HG02571 (cell line): ENCODE measurements around the gene TRPV5.

Experiments used
- ATAC-seq: cut with Tn5 transposase; IDR thresholded peaks from one replicate; pipeline ENCODE4 v1.9.1; 2021; ENCODE audit warnings: mild to moderate bottlenecking, moderate library complexity; ENCODE audit not compliant: unreplicated experiment

The TRPV5 gene

DNA sequence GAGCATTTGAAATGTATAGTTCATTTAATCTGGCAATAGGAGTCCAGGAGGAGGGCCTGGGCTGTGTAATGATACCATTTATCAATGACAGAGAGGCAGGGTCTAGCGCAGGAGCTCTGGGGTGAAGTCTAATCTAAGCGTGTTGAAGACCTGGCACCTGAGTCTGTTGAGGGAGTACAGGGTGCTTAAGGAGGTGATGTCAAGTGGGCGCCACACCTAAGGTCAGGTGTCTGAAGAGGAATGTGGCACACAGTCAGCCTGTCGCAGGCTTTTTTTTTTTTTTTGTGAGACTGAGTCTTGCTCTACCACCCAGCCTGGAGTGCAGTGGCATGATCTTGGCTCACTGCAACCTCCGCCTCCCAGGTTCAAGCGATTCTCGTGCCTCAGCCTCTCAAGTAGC lies 8.0 kb upstream of the TRPV5 start:
- ATAC-seq: no peak

DNA sequence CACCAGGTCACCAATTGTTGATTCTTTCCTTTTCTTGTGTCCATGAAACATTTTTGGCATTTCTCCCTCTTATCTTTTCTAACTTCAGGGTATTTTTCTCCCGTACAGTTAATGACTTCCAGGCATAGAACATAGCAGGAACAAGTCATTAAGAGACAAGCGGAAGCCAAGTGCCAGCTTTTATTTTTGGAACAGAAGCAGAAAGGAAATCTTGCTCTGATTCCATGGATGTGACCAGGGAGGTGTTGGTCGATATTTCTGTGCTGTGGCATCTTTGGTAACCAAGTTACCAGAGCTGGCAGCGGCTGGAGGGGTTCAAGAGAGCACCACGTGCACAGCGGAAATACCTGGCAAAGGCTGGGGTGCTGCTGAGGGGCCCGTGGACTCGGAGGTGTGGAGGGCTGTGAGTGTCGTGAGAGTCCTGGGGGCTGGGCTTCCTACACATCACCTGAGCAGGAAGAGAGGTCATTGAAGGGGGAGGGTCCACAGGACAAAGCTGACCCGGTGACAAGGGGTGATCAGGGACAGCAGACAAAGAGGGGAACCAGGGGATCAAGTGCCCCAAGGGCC lies 7.5 kb upstream of the TRPV5 start:
- no peak for ATAC-seq

DNA sequence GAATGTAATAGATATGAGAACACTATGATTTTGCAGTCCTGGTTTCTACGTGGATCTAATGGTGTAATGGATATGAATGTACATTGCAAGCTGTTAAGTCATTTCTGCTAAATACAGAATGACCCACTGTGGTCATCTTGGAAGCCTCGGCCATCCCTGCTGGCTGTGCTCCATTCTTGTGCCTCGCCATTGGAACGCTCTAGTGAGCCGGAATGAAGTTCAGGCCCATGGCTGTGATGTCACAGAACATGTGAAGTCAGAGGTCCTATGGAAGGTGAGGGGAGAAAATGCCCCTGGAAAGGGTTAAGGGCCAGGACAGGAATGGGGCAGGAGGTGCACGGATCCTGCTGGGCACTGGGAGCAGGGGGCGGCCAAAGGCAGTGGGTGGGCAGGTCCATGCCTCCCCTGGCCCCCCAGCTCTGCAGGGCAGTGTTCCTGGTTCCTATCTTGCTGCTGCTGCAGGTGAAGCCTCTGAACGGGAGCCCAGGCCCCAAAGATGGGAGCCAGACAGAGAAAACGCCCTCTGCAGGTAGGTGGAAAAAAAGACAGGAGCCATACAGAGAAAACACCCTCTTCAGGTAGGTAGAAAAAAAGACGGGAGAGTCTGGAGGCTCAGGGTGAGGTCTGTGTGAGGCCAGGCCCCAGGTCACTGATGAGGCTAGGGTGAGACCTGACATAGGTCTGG lies 5.8 kb upstream of the TRPV5 start, which contains the start of gene LLCFC1:
LLCFC1 (plus strand) TSS at position 259 of the 685 bp plus-strand sequence; CDS start at position 397, 138 bp downstream.
- no peak for ATAC-seq

DNA sequence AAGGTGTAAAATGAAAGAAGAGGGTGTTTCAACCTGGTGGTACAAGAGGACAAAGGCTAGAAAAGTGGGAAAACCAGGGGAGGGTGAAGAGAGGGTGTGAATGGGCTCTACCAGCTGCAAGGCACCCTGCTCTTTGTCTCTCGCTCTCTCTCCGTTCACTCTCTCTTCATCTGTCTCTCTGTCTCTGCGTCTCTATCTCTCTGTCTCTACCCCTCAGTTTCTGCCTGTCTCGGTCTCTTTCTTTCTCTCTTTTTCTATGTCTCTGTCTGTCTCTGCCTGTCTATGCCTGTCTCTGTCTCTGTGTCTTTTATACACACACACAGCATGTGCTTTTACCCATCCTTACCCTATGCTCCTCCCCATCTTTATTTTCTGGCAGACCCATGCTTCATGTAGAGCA lies 5.1 kb upstream of the TRPV5 start:
- ATAC-seq: no peak

DNA sequence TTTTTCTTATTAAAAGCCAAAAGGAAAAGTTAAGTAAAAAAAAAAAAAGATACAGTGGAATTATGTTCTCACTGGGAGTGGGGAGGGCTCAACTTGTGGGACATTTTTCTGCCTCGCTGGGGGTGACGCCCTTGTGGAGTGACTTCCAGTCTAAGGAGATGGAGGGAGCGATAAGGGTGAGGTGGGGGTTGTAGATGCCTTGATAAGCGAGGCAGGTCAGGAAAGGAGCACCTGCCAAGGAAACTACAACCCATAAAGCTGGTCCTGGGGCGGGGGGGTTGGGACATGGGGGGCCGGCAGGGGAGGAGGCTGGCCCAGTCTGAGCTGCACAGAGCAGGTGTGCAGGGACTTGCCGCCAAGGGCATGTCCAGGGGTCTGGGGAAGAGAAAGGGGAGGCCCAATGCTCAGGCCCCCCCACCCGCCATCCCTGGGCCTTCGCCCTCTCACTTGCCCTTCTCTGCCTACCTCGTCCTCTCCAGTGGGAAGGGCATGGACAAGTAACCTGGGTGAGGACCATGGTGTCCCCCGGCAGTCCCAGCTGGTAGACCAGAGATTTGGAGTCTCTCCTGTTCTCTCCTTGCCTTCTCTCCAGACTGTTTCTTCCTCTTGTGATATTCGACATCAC lies 2.5 kb upstream of the TRPV5 start:
- ATAC-seq: no peak

DNA sequence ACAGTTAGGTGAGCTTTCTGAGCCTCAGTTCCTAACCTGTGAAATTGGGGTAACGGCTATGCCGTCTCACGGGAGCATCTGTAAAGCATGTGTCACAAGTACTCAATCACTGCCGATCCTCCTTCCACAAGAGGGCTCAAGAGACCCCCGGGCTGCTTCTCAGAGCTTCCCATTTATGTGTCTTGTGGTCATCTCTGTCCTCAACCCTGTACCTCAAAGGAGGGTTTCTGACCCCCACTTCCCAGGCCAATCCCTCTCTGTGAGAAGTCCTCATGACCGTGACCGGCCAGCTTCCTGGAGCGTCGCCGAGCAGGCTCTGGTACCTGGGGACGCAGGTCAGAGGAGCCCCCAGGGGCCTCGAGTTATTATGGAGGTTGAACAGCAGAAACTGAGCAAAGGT lies 510 bp upstream of the TRPV5 start:
- no peak for ATAC-seq

DNA sequence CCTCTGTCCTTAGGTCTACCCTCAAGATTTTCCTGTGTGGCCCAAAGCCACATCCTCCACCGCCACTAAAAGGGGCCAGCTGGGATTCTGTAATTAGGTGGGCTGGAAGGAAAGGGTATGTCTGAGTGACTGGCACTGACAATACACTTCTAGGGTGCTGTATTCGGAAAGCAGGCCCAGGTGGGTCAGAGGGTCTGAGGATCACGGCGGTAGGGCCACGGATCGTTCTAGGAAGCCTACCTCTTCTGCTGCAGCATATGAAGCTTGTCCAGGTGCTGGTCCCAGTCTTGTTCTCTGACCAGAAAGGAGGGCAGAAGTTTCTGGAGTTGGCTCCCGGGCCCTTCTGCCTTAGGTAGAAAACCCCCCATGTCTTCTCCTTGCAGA lies 462 bp downstream of the TRPV5 start:
- ATAC-seq: no peak

DNA sequence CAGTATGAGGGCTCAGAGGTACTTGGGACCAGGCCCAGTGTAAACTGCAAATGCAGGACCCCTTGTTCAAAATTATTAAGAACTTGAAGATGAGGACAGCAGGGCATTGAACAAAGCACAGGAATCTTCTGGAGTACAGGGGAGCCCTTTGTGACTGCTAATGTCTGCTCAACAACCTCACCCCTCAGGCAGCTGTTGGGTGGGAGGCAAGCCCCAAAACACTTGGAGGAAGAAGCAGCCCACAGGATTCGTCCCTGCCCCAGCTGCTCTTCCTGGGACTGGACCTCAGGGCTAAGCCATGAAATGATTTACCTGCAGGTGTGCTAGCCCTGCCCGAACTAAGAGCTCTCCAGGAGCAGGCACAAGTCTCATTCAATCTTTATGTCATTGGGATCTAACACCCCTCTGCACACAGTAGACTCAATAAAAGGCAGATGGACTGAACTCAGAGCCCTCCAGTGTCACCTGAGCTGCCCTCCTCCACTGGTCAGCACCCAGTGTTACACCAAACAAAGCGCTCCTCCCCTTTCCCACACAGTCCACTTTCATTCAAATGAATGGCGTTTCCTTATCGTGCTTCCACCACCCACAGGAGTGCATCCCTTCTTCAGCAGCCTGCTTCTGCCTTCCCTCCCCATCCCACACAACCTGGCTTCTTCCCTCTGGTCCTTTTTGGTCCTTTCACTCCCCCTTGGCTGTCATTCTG lies 1.0 kb downstream of the TRPV5 start:
- no peak for ATAC-seq

DNA sequence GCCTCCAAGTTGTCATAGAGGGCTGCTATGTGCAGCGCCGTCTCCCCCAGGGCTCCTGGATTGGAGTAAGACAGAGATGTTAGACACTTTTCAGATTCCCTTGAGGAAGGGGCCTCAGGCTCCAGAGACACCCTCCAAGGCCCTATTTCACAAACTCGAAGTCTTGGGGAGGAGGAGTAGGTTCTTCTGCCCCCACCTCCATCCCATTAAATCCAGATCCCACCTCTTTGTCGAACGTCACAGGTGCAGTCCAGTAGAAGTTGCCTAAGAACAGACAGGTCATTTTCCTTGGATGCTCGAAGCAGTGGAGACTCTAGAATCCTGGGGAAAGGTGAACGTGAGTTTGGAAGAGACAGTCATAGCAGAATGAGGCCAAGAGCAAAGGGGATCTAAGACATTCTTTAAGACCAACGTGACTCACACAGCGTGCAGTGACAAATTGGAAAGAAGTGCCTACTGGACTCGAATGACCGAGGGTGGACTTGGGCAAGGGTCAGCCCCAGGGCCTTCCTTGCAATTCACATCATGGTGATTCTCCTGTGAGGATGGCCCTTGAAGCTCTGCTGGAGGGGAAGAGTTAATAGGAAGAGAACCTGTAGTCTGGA lies 3.3 kb downstream of the TRPV5 start:
- no peak for ATAC-seq

DNA sequence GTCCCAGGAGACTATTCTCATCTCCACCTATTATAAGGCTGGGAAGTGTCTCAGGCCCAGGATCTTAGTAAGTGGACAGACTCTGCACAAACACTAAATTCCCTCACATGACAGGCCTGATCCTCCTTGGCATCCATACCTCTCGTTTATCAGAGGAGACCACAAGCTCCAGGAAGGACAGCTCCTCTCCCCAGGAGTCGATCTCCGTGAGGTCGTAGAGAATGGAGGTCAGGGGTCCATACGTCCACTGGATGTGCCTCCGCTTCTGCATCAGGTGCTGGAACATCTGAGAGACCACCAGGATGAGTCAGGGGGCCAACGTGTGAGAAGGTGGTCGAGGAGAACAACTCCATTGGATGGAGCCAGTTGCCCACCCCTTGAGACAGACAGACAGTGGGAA lies 5.6 kb downstream of the TRPV5 start:
- no peak for ATAC-seq

DNA sequence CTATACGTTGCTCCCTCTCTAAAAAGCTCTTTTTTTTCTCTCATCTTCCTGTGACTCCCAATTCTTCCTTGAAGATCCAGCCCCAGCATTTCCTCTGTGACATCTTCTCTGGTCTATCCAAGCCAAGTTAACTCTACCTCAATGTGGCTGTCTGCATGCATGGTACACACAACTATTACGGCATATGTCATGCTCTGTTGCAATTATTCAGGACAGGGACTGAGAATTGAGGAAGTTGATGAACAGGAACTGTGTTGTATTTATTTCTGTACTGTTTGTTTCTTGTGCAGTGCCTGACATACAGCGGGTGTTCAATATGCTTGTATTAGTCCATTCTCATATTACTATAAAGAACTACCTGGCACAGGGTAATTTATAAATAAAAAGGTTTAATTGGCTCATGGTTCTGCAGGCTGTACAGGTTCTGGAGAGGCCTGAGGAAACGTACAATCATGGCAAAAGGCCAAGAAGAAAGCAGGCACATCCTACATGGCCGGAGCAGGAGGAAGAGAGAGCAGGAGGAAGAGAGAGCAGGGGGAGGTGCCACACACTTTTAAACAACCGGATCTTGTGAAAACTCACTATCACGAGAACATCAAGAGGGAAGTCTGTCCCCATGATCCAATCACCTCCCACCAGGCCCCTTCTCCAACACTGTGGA lies 6.3 kb downstream of the TRPV5 start:
- ATAC-seq: no peak

DNA sequence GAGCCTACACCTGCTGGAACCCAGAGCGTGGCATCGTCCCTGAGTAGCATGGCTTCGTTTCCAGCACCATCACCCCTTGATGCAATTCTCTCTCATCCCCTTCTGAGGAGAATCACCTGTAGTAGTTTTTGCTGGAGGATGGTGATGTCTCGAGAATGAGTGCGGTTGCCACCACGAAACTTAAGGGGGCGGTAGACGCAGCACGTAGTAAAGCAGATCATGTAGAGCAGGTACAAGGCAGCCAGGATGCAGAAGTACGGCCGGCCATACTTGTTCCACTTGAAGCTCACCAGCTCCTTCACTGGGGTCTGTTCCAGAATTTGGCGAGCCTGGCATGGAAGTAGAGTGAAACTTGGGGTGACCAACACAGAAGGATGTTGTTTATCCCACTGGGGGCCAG lies 8.1 kb downstream of the TRPV5 start:
- no peak for ATAC-seq

DNA sequence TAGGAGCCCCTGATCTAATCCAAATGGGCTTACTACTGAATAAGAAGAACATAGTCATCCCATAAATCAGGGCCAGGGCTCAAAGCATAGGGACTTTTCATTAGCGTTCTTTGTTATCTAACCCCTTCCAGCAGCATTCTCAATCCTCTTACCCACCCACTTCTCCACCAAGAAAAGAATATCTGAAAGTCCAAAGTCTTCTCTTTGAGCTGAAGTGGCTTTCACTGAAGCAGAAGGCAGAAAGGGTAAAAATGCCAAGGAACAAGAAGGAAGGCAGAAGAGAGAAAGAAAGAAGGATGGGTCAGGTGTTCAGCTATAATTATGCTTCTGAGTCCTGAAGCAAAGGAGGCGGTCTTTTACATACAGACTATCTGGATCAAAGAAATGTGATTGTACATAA lies 10.2 kb downstream of the TRPV5 start:
- ATAC-seq: no peak

DNA sequence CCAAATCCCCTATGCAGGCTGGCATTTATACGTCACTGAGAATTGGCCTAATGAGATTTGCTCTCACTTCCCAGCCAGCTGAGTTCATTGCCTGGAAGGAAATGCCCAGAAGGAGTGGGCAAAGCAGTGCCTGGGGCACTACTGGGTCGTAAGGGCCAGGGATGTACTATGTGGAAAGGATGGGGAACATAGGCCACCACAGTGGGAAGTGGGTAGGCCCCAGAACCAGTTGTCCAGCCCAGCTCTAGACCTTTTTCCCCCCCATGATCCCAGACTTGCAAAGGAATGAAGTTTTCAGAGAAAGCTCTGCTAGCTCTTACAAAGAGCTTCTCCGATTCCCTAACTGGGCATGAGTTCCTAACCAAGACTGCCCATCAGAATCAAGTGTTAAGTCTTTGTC lies 13.9 kb downstream of the TRPV5 start:
- no peak for ATAC-seq

DNA sequence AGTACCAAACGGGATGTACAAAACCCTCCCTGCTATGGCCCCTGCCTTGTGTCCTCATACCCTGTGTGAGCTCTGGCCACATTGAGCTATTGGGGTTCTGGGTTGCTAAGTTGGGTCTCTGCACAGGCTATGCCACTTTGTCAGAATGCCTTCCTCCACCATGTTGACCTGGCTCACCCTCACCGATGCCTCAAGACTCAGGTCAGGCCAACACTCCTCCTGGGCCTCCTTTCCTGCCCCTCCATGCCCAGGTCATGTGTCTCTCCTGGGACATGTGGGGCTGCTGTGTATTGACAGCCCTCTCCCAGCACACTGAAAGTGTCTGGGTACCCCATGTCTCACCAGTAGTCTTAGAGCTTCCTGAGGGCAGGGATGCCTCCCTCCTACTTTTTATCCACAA lies 14.6 kb downstream of the TRPV5 start:
- no peak for ATAC-seq

DNA sequence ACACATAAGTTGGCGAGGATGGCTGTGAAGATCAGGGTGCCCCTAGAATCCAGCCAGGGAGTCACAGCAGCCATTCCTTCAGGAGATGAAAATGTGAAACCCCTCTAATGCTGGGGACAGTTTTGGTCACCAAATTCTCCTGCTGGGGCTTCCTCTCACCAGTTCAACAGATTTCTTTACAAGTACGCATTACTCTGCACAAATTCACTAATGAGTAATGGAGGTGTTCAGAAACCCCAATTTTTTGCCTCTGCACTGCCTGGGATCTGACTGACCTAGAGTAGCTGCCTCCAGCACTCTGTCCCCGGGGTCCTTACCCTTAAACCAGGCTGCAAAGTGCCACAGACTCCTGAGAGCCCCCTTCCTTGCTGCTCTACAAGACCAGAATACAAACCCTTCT lies 16.1 kb downstream of the TRPV5 start:
- ATAC-seq: no peak

DNA sequence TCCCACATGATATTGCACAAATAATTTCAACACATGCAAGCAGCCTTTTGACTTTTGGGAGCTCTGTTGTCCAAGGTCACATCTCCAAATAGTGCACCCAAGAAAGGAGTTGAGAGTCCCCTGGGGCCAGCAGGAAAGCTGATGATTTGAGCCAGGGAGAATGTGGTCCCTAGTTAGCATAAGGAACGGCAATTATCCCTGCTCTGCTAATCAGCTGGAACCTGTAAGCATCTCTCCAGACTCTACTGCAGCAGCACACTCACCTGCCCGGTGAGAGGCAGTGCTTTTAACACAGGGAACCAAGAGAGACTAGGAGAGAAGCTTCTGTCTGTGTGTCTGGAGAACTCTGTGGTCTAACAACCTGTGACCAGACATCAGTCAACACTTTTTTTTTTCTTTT lies 17.0 kb downstream of the TRPV5 start:
- no peak for ATAC-seq

DNA sequence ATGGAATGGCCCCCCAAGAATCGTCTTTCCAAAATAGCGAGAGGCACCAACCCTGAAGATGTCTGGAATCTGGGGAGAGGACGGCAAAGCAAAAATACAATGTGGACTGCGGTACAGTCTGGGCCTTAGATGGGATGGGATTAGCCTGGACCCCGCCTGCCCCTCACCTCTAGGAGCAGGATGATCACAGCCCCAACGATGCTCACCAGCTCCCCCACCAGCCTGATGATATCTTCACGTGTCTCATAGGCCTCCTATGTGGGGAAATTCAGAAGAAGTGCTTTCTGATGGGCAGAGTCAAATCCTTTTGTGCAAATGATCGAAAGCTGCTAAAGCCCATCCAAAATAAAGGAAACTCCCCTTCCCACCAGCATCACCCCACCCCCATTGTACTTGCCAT lies 18.2 kb downstream of the TRPV5 start:
- ATAC-seq: no peak

DNA sequence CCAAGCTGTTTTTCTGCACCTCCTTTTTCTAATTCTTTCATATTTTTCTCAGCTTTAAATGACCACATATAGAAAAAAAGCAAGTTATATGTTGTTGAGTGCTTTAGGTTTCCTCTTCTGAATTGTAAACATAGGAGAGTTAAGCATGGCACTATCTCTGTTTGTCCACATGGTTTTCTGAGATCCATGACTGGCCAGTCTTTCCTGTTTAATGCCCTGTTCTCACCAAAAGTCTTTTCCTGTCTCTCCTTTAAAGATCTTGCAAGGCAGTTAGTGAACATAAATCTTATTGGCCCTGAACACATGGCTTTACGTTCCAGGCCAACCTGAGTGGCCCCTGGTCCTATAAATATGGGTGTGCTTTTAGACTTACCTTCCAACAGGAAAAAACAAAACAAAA lies 19.4 kb downstream of the TRPV5 start:
- no peak for ATAC-seq

DNA sequence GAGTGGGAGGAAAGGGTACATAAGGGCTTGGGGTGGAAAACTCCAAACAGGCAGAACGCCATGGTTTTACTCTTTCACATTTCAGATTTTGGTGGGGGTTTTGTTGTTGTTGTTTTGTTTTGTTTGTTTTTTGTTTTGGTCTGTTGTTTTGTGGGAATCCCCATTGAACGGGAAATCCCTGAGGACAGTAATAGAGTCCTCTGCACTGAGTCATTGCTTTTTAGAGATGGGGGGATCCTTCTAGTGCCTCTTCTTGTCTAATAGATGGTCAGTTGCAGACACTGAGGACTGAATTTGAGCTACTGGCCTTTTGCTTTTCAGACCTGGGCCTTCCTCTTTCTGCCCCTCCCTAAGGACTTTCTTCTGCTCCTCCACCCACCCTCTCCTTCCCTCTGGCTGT lies 20.0 kb downstream of the TRPV5 start:
- no peak for ATAC-seq

DNA sequence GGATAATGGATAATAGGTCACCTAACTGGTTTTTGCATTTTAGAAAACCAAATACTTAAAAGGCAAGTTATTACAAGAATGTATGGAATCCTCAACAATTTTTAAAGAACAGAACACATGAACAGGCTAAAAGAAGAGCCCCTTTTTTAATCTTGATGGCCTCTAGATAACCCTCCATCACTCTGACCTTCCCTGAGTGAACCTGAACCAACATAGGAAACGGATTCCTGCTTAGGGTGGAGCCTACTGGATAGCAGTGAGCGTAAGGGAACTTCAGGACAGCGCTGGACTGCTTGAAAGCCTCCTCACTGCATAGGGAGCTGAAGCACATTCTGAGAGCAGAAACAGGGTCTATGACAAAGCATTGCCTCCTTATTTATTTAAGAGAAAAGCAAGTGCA lies 20.5 kb downstream of the TRPV5 start:
- no peak for ATAC-seq
